AG20443 (cell line): ENCODE measurements around the gene DDIT4L.
"Not testable (repeated sequence)": the region's sequence is repeated elsewhere in the genome, so short reads cannot be mapped to it uniquely, and the experiment has no call there.

Experiments
- DNase-seq: peaks from one replicate; pipeline ENCODE4 v3.0.0; 2012; ENCODE audit warnings: low spot score, mixed read lengths

DDIT4L gene

DNA sequence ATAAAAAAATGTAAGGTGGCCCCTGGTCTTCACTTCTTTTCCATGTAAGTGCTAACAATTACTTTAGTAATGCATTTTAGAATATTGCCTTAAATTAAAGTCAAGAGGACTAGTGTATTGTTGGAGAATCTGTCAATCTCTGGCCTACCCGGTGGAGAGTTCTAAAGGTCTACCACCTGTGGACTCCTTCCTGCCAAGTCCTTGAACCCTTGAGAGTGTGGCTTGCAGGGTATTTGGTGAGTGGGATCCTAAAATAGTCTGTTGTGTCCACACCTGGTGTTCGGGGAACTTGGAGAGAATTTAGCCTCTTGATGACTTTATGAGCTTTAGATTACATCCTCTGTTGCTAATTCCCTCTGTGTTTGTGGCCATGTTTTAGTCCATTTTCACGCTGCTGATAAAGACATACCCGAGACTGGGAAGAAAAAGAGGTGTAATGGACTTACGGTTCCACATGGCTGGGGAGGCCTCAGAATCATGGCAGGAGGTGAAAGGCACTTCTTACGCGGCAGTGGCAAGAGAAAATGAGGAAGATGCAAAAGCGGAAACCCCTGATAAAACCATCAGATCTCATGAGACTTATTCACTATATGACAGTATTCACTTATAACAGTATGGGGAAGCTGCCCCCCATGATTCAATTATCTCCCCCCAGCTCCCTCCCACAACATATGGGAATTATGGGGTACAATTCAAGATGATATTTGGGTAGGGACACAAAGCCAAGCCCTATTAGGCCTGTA is 23.8 kb downstream of the DDIT4L start:
- no peak for DNase-seq

DNA sequence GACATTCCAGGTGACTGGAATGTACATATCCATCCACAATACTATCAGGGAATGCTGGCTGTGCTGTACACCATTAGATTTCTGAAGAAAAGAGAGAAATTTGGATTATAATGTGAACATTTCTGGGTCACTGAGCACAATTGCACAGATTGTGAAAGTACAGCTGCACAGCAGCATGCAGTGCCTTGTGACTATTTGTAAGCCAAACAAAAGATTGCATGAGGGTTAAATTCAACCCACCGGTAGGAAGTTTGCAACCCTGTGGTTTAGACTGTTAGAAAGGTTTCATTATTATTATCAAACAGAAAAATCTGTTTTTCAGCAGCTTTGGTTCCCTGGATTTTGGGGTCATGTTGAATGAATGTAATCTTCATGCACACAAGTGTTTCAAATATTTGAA is 24.5 kb downstream of the DDIT4L start:
- DNase-seq, result no peak

DNA sequence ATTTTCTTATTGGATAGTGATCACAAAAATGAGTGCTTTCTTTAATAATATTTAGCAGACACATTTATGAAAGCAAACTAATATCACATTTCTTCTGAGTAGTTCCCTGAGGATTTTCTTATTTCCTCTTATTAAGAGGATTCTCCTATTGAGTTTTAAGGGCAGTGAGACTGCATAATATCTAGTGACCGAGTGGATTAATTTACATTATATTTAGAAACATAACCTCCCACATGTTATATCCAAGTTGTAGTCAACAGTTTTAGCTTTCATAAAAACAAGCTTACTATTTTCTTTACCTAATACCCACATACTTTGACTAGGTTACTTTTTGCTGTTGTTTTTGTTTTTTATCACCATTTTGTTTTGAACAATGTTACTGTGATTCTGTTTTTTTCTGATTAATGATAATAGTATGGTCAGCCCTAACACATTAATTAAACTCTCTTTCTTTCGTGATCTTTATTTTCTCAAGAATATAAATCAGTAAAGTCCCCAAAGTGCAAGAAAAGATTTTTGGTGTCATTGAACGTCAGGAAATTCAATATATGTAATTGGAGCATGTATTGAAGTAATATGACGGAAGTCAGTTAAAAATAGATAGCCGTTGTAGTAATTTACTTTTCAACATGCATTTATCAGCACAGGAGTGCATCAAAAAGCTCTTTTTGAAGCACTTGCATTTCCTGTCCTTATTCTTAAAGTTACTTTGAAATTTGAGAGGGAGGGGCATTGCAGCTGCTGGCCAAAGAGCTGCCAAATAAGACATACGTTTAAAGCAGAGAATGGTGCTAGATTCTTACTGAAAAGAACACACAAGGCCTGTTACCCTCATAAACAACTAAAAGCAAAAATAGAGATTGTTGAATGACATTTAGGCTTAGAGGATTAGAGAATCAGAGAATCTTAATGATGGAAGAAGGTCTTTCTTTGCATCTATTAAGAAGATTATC is 25.2 kb downstream of the DDIT4L start:
- DNase-seq, result no peak

DNA sequence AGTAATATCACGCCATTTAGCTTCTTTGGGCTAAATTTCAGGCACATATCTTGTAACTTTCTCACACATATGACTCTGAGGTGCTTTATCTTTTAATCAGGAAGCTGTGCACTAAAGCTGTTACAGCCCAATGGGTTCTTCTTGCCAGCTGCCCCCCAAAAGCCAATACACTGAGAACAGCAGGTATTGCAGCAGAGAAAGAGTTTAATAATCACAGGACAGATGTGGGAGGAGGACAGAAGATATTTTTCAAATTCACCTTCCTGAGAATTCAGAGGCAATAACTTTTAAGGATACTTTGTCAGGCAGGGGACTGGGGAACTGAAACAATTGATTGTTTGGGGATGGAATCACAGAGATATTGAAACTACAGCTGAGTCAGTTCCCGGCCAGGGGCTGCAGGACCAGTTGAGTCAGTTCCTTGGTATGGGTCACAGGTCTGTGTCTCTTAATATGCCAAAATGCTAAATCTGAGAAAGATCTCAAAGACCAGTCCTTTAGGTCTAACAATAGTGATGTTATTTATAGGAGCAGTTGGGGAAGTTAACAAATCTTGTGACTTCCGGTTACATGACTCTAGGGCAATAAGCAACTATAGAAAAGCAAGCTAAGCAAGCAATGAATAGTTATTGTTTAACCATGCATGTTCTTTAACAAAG is 28.1 kb downstream of the DDIT4L start:
- DNase-seq, result no peak

DNA sequence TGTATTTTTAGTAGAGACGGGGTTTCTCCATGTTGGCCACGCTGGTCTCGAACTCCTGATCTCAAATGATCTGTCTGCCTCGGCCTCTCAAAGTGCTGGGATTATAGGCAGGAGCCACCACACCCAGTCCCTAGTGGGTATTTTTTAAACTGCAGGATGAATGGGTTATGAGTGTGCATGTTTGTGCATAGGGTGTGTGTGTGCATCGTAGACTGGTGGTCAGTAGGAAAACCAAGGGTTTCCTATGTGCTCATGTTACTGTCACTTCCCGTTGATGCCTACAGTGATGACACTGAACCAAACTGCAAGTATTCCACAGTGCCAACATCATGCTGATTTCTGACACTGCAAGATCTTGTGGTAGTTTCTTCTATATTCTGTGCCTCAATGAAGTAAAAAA is 41.1 kb downstream of the DDIT4L start:
- no peak for DNase-seq

DNA sequence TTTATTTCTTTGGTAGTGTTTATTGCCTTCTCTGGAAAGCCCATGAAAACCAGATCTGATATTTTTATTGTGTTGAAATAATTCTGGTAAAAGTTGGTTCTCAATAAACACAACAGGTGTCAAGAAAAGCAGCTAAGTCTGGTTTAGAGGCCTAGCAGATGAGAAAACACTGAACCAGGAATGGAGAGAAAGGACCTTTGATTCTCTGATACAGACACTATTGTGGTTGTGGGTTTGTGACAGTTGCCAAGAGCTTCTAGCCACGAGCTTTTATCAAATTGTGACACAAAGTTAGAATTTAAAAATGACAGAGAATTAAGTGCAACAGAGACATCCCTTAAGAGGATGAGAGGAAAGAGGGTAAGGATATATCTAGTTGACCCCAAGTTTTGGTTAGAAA is 42.6 kb downstream of the DDIT4L start:
- DNase-seq, result no peak

DNA sequence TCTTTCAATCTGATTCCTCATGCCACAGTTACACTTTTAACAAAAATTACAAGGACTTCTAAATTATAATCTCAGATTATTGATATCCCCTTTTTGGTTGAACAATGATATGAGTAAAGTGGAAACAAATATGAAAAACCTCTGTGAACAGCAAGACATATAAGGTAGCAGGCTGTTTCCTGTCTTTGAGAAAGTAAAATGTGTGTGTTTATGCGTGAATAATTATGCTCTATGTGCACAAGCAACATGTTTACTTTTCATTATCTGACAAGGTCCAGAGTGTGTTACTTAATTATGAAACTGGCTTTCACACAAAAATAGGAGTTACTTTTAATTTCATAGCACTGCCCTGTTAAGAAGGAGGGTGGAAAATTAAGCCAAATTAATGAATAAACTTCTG is 43.1 kb downstream of the DDIT4L start:
- no peak for DNase-seq

DNA sequence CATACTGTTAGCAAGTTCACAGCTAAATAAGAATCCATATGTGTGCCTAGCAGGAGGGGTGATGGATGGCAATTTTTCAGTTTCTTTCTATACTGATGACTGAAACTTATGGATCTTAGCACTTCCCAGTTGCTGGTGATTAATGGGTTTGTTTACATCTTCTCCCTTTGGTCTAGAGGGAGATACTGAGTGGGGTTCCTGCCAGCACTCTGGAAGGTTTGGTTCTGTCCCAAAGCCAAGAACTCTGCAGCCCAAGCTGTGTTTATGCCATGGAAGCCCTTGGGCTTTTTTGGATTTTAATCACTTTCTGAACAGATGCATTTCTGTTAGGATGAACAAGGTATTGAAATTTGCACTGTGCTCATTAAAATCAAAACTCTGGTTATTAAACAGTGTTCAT is 43.5 kb downstream of the DDIT4L start:
- no peak for DNase-seq

DNA sequence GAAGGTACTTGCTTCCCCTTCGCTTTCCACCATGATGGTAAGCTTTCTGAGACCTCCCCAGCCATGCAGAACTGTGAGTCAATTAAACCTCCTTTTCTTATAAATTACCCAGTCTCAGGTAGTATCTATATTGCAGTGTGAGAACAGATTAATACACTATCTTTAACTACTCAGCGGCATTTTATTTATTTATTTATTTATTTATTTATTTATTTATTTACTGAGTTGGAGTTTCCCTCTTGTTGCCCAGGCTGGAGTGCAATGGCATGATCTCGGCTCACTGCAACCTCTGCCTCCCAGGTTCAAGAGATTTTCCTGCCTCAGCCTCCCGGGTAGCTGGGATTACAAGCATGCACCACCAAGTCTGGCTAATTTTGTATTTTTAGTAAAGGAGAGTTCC is 52.9 kb downstream of the DDIT4L start:
- DNase-seq, result not testable (repeated sequence)
